Measurements from ENCODE around the gene NR2C2.
"Not testable (repeated sequence)": the region's sequence is repeated elsewhere in the genome, so short reads cannot be mapped to it uniquely, and the experiment has no call there.

The NR2C2 gene

GRCh38 chr3:14962762-14963161 lies 15.4 kb downstream of the NR2C2 start:
- no peak for DNase-seq

GRCh38 chr3:14967285-14967684 lies 19.9 kb downstream of the NR2C2 start:
- DNase-seq, result no peak

GRCh38 chr3:14969671-14970070 lies 22.3 kb downstream of the NR2C2 start:
- DNase-seq, result no peak

DNA sequence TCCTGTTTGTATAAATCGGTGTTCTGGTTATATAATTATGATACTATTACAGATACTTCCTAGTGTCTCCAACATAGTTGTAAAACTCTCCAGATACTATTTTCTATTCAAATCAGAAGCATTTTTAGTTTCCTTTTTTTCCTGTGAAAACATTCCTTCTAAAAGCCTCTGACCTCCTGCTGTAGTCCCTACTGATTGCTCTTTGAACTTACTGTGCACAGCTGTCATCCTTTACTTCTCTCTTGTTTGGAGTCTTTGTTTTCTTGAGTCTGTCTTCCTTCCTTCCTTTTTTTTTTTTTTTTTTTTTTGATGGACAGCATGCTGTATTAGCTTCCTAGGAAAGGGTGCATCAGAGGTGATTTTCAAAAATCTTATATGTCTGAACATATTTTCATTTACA lies 28.9 kb downstream of the NR2C2 start:
- no peak for DNase-seq

DNA sequence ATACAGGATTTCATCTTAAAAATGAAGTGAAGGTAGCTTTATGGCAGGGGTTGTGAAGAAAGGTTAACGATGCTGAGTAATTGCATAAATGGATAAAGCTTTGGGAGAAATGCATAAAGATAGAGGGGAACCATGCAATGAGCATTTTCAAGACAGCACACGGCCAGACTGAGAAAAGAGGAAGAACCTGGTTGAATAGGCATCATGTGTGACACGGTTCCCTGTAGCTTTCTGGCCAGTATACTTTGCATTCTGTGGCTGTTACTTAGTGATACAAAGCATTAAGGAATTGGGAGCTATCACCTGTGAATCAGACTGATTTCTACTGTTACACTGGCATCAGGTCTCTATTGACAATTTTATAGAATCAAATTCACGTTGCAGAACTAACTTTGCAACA lies 33.3 kb downstream of the NR2C2 start:
- DNase-seq, result no peak

DNA sequence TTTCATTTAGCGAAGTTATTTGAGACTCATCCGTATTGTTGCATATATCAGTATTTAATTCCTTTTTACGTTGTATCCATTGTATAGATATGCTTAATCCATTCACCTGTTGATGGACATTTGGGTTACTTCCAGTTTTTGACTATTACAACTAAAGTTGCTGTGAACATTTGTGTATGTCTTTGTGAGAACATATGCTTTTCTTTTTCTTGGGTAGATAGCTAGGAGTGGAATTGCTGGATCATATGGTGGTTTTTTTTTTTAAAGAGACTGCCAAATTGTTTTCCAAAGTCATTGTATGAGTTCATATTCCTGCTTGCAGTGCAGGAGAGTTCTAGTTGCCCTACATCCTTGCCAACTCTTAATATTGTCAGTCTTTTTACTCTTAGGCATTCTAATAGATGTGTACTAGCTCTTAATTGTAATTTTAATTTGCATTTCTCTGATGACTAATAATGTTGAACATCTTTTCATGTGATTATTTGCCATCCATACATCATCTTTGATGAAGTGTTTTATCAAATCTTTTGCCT lies 37.3 kb downstream of the NR2C2 start:
- no peak for DNase-seq

DNA sequence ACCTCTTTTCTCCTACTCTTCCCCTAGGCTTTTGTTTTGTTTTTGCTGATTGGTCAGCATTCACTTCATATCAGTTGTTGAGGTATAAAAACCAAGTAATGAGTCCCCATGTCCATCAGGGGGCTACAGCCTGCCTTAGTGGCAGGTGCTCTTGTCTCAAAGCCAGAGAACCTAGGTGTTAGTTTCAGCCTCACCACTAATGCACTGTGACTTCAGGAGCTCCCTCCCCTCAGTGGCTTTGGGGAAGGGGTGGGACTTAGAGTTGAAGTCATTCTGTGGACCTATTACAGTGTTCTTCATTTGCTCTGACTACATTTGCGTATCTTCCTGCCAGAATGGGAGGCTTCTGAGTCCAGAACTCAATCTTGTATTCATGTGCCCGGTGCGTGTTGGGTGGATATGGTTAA lies 41.6 kb downstream of the NR2C2 start:
- DNase-seq, result peak; percentile 23

GRCh38 chr3:14989943-14990779 lies 42.8 kb downstream of the NR2C2 start:
- DNase-seq, result no peak

GRCh38 chr3:14990780-14991148 lies 43.4 kb downstream of the NR2C2 start:
- DNase-seq, result no peak

GRCh38 chr3:14991151-14991742 lies 43.9 kb downstream of the NR2C2 start:
- no peak for DNase-seq

DNA sequence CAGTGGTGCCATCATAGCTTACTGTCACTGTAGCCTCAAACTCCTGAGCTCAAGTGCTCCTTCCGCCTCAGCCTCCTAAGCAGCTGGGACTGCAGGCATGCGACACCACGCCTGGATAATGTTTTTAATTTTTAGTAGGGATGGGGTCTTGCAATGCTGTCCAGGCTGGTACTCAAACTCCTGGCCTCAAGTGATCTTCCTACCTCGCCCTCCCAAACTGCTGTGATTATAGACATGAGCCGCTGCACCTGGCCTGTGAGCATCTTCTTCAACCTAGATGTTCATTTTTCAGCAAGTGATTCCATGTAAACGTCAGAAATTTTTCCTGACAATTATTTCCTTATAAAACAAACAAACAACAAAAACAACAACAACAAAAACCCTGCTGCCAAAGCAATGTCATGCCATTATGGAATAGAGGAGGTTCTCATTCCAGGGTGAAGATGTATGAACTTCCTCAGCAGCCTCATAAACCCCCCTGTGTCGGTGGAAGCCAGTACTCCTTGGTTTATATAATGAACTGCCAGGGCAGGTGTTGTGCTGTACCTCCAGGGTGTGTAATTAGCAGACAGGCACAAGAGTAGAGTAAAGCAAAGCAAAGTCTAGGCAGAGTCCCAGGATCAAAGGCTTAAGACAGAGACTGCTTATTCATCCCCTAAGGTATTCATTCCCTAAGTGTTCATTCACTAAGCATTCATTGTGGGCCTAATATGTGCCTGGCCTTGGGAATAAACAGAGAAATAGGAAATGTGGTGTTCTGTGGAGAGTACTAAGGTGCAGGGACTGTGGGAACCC lies 44.6 kb downstream of the NR2C2 start:
- DNase-seq, result no peak

DNA sequence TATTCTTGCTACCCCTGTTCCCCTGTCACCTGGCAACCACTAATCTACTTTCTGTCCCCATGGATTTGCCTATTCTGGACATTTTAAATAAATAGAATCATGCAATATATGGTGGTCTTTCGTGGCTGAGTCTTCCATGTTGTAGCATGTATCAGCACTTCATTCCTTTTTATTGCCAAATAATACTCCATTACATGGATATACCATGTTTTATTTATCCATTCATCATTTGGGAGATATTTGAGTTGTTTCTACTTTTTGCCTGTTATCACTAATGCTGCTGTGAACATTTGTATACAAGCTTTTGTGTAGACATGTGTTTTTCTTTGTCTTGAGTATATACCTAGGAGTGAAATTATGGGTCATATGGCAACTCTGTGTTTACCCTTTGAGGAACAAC lies 50.6 kb downstream of the NR2C2 start:
- no peak for DNase-seq

GRCh38 chr3:14999182-14999581 lies 51.8 kb downstream of the NR2C2 start:
- DNase-seq, result not testable (repeated sequence)

DNA sequence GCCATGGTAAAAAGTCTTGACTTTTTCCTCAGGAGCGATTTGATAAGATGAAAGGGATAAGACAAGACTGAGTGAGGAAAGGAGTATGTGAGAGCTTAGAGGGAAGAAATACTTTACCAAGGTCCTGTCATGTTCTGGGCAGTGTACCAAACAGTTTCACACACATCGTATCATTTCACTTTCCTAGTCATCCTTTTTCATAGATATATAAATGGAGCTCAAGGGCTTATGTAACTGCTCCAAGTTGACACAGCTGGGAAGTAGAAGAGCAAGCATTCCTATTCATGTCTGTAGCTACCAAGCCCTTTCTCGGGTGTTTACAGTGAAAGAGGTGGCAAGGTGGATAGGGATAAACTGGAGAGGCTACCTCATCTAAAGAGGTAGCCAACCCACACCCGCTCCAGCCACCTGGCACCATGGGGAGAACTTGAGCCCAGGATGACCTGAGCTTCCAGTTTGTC lies 60.3 kb downstream of the NR2C2 start:
- no peak for DNase-seq

DNA sequence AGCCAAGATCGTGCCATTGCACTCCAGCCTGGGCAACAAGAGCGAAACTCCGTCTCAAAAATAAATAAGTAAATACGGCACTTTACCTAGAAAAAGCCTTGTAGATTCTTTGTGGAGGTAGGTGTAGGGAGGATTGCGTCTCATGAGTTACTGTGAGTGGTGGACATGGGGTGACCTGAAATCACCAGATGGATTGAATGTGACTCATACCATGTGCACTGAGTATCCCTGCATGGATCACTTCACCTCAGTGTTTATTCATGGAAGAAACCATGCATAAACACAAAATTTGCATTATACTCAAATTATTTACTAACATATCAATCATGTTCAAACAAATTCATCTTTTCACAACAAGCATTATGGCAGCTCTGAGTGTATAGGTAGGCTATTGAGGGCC lies 61.8 kb downstream of the NR2C2 start:
- DNase-seq, result no peak

DNA sequence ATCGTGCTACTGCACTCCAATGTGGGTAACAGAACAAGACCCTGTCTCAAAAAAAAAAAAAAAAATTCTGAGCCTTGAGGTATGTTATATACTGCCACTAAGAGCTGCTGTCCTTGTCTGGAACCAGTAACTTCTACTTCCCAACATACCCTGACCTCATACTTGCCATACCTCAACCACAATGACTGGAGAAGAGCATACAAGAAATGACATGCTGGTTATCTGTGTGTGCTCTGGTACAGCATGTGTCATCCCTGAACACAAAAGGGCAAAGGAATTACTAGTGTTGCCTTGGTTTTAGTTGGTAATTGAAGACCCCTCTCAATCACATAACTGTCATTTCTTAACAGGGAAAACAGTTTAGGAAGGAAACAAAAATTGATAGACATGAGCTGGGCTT lies 63.3 kb downstream of the NR2C2 start:
- no peak for DNase-seq

- no peak for DNase-seq
Observed at GRCh38 chr3:15011174-15011573, 63.8 kb downstream of the NR2C2 start.

- DNase-seq, result no peak
Observed at GRCh38 chr3:15014606-15015328, 67.4 kb downstream of the NR2C2 start.

DNA sequence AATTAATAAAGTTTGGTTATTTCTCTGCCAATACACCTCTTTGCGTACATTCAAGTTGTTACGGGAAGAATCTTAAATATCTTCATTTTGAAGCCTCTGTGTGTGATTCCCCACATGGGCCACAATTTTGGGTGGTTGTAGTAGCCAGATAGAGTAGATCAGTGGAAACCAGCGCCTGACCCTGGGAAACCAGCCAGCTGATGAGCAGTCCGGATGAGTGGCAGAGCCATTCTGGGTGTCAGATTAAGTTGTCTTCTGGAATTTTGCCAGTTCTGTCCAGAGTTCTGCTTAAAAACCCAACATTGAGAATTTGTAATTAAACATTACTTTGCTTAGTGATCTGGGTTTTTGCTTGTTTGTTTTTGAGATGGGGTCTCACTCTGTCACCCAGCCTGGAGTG lies 68.1 kb downstream of the NR2C2 start:
- no peak for DNase-seq

GRCh38 chr3:15017191-15017590 lies 69.8 kb downstream of the NR2C2 start:
- no peak for DNase-seq

DNA sequence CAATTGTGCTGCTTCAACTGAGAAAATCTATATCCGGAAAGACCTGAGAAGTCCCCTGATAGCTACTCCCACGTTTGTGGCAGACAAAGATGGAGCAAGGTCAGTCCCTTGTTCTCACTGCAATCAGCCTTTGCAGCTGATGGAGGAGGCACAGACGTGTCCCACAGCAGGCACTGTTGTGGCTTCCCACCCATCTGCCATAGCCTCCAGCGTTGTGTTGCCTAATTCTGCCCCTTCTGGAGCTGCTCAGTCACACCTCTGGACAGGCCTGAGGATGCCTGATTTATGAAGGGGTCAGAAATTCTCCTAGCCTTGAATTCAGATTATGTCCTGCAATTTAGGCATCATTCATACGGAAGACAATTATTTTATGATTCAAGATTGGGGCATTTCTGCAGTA lies 75.9 kb downstream of the NR2C2 start:
- no peak for DNase-seq

- no peak for DNase-seq
Observed at GRCh38 chr3:15023719-15024118, 76.3 kb downstream of the NR2C2 start.

DNA sequence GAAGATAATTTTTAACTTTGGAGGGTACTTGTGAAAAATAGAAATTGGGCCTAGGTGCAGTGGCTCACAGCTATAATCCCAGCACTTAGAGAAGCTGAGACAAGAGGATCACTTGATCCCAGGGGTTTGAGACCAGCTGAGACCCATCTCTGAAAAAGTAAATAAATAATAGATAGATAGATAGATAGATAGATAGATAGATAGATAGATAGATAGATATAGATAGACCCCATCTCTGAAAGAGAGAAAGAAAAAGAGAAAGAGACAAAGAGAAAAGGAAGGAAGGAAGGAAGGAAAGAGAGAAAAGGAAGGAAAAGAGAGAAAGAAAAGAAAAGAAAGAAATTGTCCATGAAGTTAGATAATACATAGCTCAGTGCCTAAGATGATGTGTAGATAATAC lies 82.2 kb downstream of the NR2C2 start:
- no peak for DNase-seq

All from NCI-H82 (cell line).